ENCODE data around the gene SLC16A9.

DNA sequence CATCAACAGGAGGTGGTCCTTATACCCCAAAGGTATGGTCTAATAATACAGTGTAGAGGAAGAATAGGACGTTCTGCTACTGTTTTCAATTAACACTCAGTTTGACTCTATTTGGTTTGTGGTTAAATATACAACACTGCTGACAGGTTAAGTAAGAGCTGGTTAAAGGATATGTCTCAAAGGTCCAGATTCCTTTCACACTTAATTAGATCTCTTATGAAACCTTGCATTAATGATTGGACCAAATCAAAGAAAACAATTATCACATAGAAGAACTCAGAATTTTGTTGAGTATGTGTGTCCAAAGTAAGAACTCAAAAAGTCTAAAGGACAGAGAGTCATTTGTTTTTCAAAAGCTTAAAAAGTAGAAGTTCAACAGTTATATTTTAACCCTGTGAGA is 25.6 kb upstream of the SLC16A9 start:
- TF ChIP-seq ZFP30 (CRISPR knock-in tag; IDR thresholded peaks at IDR 0.05), result no peak
- TF ChIP-seq, protein P1, sequence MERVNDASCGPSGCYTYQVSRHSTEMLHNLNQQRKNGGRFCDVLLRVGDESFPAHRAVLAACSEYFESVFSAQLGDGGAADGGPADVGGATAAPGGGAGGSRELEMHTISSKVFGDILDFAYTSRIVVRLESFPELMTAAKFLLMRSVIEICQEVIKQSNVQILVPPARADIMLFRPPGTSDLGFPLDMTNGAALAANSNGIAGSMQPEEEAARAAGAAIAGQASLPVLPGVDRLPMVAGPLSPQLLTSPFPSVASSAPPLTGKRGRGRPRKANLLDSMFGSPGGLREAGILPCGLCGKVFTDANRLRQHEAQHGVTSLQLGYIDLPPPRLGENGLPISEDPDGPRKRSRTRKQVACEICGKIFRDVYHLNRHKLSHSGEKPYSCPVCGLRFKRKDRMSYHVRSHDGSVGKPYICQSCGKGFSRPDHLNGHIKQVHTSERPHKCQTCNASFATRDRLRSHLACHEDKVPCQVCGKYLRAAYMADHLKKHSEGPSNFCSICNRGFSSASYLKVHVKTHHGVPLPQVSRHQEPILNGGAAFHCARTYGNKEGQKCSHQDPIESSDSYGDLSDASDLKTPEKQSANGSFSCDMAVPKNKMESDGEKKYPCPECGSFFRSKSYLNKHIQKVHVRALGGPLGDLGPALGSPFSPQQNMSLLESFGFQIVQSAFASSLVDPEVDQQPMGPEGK (CRISPR knock-in tag; IDR thresholded peaks at IDR 0.05; ENCODE audit: borderline replicate concordance), result no peak
